Cardiac fibroblast (primary cell): ENCODE results near the gene SPOCK3.

ENCODE experiments used
- DNase-seq, 2 donors: peaks; one replicate each; pipeline versions ENCODE4 v3.0.0 to v3.0.0-alpha.2; 2010; ENCODE audit warnings: low read depth in 2 of 2
- H3K4me3 ChIP-seq, 2 donors: replicated peaks in 1 of 2; 1 replicate in 1 of 2; 2 replicates in 1 of 2; pipeline ENCODE4 v1.5.1; 2011; ENCODE audit warnings: low read depth in 2 of 2, low read length in 2 of 2, mild to moderate bottlenecking in 2 of 2, moderate library complexity in 1 of 2
- TF ChIP-seq, protein P1 (sequence below): IDR thresholded peaks from one replicate; pipeline ENCODE4 v1.5.1; 2011; ENCODE audit warnings: low read depth, mild to moderate bottlenecking, low read length, inconsistent platforms

Gene SPOCK3

DNA sequence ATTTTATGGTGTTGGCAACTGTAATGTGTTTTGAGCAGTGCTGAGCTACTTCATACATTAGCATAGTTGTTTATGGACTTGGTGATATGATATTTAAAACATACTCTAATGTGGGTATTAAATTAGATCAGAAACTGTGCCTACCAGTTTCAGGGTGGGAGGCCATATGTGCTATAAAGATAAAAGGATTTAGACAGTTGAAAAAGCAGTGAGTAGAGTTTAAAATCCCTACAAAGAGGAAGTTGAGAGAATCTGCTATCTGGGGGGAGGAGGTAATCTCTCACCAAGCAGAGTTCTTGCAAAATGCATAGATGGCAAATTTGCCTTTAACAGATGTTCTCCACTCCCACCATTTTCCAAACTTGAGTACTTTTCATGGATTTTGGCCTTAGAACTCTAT lies 154.5 kb downstream of the SPOCK3 start:
- no peak for DNase-seq
- H3K4me3 ChIP-seq = no peak overlapping the region
- TF ChIP-seq, protein P1, sequence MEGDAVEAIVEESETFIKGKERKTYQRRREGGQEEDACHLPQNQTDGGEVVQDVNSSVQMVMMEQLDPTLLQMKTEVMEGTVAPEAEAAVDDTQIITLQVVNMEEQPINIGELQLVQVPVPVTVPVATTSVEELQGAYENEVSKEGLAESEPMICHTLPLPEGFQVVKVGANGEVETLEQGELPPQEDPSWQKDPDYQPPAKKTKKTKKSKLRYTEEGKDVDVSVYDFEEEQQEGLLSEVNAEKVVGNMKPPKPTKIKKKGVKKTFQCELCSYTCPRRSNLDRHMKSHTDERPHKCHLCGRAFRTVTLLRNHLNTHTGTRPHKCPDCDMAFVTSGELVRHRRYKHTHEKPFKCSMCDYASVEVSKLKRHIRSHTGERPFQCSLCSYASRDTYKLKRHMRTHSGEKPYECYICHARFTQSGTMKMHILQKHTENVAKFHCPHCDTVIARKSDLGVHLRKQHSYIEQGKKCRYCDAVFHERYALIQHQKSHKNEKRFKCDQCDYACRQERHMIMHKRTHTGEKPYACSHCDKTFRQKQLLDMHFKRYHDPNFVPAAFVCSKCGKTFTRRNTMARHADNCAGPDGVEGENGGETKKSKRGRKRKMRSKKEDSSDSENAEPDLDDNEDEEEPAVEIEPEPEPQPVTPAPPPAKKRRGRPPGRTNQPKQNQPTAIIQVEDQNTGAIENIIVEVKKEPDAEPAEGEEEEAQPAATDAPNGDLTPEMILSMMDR = no peak

DNA sequence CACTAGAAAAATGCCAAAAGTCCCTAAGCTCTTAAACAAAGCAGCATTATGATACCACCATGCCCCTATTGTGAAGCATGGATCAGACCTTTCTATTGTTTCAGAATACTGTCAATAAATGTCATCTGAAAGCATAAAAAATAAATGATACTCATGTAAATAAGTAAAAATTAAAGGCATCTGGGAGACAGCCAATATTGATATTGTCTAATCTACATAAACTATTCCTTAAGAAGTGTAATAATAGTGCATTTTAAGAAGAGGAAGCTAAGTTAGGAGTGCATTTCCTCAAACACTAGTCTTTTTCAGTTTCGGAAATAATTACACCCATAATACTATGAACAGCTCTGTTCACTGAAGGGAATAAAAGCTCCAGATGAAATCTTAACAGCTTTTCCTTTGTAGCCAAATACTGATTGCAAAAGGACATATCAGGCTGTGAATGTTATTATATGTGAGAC lies 181.6 kb downstream of the SPOCK3 start:
- no peak for DNase-seq
- no peak overlapping the region for H3K4me3 ChIP-seq
- TF ChIP-seq, protein P1 = no peak

DNA sequence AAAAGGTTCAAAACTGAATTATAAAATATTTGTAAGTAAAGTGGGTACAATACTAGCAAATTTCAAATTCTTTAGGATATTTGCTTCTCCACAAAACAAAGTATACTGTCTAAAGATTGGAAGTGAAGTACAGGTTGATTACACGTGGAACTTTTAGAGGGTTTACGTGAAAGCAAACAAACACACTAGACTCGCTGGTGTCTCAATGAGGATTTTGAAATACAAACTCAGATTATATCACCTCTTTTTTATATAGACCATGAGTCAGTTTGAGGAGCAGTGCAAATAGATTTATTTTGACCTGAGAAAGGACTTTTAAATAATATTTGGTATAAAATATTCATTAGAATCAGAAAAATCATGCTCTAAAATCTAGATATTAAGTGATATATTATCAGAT lies 185.0 kb downstream of the SPOCK3 start:
- TF ChIP-seq, protein P1 = no peak
- no peak for DNase-seq
- no peak overlapping the region for H3K4me3 ChIP-seq

DNA sequence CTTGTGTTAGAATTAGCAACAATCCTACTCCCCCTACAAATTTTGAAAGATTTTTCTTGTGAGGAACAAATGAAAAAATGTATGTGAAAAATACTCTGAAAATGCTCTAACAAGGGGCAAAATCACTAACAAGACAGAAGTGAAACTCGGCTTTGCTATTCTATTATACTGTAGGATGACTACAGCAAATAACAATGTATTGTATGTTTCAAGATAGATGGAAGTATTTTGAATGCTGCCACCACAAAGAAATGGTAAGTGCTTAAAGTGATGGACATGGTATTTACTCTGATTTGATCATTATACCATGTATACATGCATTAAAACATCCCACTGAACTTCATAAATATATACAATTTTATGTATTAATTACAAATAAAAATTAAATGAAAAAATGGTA lies 192.8 kb downstream of the SPOCK3 start:
- TF ChIP-seq, protein P1 = no peak
- no peak overlapping the region for H3K4me3 ChIP-seq
- no peak for DNase-seq

DNA sequence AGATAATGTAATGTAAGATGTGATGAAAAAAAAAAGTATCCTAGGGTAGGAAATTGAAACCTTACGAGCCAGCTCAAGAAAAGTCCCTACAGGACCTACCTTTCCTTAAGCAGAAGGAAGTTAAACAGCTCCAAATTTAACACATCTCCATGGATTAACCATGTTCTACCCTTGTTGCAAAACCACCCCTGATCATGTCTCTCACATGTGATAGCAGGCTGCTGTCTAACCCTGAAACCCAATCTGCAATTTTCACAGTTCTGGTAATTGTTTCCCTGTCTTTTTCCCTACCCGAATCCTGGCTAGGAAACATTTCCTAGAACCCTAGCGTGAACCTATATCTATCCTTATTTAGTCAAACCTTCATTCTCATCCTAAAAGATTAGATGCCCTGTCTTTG lies 198.9 kb downstream of the SPOCK3 start:
- TF ChIP-seq, protein P1 = no peak
- no peak for DNase-seq
- no peak overlapping the region for H3K4me3 ChIP-seq

DNA sequence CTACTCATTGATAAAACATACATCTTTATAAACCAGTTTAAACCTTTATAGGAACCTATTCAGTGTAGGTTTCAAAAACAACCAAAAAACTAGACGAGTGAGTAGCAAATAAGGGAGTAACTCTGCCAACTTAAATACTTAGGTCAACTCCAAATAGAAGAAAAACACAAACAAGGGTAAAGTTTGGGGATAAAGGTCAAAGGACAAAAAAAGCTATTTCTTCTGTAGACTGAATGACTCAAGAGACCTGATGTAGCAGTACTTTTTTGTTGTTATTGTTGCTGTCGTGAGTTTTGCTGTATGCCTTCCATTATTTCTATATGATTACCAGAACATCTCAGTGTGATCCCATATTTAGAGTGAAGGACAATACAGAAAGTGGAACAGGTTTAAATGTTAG lies 199.3 kb downstream of the SPOCK3 start:
- no peak overlapping the region for H3K4me3 ChIP-seq
- DNase-seq = no peak
- TF ChIP-seq, protein P1 = no peak

DNA sequence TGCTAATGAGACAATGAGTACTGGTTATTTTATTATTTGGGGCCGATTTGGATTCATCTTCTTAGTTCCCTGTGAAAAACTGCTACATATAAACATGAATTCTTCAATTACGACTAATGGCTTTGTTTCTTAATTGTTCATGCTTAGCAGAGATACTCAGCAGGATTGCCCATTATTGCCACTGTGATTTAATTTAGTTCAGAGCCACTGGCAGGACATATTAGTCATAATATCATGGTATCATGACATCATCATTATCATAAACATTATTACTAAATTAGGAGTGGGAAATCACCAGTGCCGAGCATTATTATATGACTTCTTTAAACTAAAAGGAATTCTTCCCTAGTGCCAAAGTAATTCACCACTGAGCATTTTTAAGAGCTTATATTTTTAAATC lies 201.4 kb downstream of the SPOCK3 start:
- no peak overlapping the region for H3K4me3 ChIP-seq
- DNase-seq = peak; percentile 27 to 71
- TF ChIP-seq, protein P1 = no peak
